B cell (primary cell): Measurements from ENCODE around the gene CTXND1.

ENCODE experiments used
- EZH2 ChIP-seq: IDR thresholded peaks from 2 replicates; pipeline ENCODE4 v1.6.1; 2012; ENCODE audit warnings: borderline replicate concordance, low read depth, mild to moderate bottlenecking, moderate library complexity, low read length; ENCODE audit not compliant: insufficient read depth, poor library complexity, severe bottlenecking
- TF ChIP-seq, protein P1 (sequence below): fragments of 200-600 bp; IDR thresholded peaks from one replicate; pipeline ENCODE4 v1.8.0; 2022; ENCODE audit warnings: antibody characterized with exemption, mild to moderate bottlenecking

DNA sequence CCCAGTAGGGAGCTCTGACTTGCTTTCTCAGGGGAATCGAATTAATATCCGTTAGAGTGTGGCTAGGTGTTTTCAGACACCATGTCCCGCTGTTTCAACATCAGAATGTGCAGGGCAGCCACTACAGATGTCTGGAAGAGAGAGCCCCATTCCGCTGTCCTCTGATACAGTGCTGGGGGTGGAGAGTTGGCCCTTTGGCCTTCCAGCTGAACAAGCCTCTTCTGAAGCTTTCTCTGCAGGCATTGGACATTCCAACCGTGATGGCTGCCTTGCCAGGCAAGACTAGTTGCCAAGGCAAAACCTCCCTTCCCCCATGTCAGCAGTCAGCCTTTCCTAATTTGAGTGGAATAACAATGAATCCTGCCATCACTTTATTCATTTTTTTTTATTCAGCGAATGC lies 97.7 kb downstream of the CTXND1 start:
- no peak for TF ChIP-seq EZH2
- TF ChIP-seq, protein P1, sequence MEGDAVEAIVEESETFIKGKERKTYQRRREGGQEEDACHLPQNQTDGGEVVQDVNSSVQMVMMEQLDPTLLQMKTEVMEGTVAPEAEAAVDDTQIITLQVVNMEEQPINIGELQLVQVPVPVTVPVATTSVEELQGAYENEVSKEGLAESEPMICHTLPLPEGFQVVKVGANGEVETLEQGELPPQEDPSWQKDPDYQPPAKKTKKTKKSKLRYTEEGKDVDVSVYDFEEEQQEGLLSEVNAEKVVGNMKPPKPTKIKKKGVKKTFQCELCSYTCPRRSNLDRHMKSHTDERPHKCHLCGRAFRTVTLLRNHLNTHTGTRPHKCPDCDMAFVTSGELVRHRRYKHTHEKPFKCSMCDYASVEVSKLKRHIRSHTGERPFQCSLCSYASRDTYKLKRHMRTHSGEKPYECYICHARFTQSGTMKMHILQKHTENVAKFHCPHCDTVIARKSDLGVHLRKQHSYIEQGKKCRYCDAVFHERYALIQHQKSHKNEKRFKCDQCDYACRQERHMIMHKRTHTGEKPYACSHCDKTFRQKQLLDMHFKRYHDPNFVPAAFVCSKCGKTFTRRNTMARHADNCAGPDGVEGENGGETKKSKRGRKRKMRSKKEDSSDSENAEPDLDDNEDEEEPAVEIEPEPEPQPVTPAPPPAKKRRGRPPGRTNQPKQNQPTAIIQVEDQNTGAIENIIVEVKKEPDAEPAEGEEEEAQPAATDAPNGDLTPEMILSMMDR, result no peak
